ENCODE measurements around the gene KLHL29.

KLHL29 gene

GRCh38 chr2:23493846-23494245 lies 108.9 kb downstream of the KLHL29 start:
- no peak for DNase-seq (ENCODE audit: low read depth in 2 of 2)

GRCh38 chr2:23494286-23494685 lies 109.3 kb downstream of the KLHL29 start:
- no peak for DNase-seq (ENCODE audit: low read depth in 2 of 2)

GRCh38 chr2:23495661-23496114 lies 110.7 kb downstream of the KLHL29 start:
- no peak for DNase-seq (ENCODE audit: low read depth in 2 of 2)

DNA sequence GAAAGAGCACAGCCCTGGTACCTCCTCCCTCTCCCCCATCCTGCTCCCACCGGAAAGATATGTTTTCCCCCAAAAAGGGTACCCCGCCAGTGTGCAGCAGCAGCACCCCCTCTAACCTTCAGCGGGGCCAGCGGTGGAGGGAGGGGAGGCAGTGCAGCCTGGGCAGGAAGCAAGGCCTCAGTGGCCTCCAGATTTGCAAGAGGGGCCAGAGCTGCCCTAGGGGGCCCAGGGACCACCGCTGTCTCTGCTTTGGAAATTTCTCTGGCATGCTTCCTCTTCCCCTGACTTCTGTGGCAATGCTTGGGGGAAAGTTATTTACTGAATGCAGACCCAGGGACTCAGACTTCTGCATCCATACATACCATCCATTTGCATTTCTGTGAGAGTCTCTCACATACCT lies 111.5 kb downstream of the KLHL29 start:
- DNase-seq (ENCODE audit: low read depth in 2 of 2), result no peak

DNA sequence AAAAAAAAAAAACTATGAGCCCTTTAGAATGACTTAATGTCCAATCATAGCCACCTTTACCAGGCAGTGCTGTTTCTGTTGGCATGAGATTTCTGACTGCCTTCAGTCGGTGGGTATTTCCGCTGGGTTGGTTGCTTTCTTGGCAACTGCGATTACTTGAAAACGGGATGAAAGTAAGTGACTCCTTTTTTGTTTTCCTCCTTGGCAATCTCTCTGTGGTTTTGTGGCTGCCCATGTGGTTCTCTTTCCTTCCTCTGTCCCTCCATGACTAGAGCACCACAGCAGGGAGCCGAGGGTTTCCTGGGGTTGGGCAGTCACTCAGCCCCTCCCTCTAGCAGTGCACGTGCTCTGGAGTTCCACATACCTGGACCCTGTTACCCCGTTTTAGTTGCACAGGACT lies 112.1 kb downstream of the KLHL29 start:
- DNase-seq (ENCODE audit: low read depth in 2 of 2), result peak; percentile 11 to 34

DNA sequence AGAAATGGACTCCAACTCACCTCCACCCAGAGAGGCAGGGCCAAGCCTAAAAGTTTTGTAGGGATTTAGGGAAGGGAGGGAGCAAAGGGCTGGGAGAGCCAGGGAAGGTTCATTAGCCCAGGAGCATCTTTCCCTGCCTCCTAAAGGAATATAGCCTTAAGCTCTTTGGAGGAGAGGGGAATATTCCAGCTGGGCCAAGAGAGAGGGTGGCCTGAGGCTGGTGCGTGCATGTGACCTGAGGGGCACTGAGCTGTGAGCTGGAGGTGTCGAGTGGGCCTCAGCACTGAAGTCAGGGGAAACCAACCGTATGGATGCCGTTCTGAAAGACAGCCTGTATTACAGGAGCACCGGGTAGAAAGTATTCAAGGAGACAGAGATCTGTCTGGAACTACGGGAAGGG lies 112.6 kb downstream of the KLHL29 start:
- DNase-seq (ENCODE audit: low read depth in 2 of 2), result no peak

GRCh38 chr2:23498943-23499342 lies 114.0 kb downstream of the KLHL29 start:
- DNase-seq (ENCODE audit: low read depth in 2 of 2), result no peak

DNA sequence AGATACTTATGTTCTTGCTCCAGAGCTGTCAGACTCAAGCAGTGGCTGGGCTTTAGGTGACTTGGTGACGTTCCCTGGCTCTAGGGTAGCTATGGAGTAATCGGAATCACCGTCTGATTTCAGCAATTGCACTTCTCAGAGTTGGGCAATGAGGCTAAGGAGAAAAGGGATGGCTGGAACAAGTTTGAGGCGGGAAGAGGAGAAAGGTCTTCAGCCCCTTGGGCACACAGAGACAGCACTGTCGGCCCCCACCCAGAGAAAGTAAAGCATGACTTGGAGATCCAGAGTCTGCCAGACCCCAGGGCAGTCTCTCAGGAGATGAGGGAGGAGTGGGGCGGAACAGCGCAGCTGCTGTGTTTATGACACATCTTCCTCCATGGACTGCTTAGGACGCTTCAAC lies 114.5 kb downstream of the KLHL29 start:
- DNase-seq (ENCODE audit: low read depth in 2 of 2), result no peak

DNA sequence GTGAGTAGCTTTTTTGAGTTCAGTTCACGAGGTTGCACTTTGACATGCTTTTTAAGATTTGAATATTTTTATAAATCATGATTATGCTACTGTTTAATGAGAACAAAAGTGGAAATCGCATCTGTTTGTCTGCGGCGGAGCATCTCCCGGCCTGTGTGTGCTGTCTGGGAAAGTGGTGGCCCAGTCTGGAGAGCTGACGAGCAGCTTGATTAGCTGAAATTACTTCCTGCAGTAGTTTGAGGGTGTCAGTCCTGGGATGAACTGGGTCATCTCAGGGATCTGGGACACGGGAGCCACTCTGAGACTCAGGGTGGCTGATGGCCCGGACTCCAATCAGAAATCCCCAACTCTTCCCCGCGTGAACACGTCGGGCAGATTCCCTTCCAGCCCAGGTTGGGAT lies 115.9 kb downstream of the KLHL29 start:
- DNase-seq (ENCODE audit: low read depth in 2 of 2), result no peak

- DNase-seq (ENCODE audit: low read depth in 2 of 2), result no peak
Observed at GRCh38 chr2:23502096-23502495, 117.1 kb downstream of the KLHL29 start.

DNA sequence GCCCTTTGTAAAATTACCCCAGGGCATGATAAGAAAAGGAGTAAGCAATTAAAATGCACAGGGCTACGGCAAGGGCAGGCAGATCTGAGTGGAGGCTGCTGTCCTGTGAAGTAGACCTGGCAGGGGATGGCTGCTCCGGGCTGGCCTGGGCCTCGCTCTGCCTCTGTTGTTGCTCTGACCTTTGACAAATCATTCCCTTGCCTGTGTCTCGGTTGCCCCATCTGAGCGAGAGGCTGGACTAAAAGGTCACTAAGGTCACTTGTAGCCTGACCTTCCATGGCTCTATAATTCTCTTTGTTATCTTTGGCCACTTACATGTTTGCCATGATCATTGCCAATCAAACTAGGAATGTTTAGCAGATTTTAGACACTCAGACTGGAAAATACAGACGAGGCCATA lies 118.1 kb downstream of the KLHL29 start:
- DNase-seq (ENCODE audit: low read depth in 2 of 2), result no peak

DNA sequence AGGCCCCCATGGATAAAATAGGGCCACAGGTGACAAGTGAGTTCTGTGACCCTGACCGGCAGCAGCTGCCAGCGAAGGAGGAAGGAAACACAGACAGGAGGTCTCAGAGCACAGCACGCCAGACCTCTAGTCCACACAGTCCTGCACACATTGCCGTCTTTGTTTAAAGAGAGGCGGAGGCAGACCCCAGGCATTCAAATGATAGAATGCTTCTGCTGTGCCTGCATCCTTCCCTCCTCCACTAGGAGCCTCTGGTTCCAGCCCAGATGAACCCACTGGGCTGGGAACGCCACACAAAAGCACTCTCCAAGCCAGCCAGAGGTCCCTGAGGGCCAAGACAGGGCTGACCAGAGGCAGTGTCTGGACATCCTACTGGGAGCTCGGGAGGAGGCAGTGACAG lies 118.7 kb downstream of the KLHL29 start:
- no peak for DNase-seq (ENCODE audit: low read depth in 2 of 2)

- DNase-seq (ENCODE audit: low read depth in 2 of 2), result no peak
Observed at GRCh38 chr2:23504591-23504990, 119.6 kb downstream of the KLHL29 start.

DNA sequence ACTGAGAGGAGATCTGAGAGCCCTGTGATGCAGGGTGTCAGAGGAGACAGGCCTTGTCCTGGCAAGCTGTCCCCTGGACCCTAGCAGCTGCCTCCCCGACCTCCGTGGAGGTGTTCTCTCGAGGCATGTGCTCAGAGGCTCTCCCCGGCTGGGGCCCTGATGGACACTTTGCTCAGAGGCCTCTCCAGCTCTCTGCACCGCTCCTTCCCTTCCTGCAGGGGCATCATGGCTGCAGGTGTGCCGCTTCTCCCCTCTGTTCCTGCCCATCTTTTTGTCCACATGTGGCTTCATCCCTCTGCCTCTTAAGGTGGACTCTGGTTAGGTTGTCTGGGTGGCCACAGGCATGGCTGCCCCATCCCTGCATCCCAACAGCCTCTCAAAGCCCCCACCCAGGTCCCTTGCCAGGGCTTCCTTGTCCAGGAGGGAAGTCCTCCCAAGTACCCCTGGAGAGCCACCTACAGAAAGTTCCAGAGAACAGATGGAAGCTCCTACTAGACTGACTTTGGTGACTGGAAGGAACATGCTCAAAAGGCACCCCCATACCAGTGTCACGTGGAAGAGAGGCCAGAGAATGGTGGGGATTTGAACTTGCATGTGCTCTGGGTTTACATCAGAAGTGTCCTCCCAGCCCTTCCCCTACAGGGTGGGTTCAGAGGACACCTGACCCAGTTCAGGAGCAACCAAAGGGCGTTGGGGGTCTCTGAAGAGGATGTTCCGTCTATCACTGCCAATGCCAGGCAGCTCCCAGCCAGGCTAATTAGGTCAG lies 120.4 kb downstream of the KLHL29 start:
- DNase-seq (ENCODE audit: low read depth in 2 of 2), result no peak

DNA sequence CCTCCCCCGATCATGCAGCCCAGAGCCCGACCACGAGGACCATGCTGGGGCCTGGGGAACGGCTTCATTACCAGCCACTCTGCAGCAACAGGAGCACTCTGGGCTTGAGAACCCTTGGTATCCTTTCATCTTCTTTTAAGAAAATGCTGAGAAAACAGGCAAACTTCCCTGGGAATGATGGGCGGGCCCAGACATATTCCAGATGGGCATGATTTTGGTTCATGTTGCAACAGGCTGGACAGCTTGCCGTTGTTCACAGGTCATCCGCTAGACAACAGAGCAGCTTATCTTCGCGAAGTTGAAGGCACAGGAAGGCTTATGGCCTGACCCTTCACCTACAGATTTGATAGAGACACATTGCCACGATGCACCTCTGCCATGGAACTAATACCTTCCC lies 121.0 kb downstream of the KLHL29 start:
- no peak for DNase-seq (ENCODE audit: low read depth in 2 of 2)

DNA sequence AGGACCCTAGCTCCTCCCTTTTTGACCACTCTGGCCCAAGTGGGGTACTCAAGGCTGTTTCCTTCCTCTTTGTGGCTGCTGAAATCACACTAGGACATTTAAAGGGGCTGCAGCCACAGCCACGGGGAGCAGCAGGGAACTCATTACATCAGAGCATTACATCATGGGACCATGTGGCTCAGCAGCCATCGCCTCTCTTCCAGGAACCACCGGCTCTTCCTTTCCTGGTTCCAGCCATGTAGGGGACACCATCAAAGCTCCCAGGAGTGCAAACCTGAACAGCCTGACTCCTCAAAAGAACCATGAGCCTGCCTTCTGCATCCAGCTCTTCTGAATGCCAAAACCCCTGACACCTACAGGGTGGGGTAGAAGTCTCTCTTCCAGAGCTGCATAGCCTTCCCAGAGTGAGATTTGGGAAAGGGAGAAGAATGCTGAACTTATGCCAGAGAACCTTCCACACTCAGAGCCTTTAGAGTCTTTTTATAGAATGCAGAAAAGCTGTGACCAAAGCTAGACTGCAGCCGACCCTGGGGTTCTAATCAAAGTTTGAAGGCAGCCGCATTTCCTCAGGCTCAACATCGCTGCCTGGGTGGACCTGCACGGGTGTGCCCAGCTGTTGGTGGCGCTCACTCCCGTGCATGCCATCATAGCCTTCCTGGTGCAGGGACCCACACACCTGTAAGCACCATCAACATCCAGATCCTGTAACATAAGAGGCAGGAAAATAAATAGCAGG lies 121.7 kb downstream of the KLHL29 start:
- no peak for DNase-seq (ENCODE audit: low read depth in 2 of 2)

DNA sequence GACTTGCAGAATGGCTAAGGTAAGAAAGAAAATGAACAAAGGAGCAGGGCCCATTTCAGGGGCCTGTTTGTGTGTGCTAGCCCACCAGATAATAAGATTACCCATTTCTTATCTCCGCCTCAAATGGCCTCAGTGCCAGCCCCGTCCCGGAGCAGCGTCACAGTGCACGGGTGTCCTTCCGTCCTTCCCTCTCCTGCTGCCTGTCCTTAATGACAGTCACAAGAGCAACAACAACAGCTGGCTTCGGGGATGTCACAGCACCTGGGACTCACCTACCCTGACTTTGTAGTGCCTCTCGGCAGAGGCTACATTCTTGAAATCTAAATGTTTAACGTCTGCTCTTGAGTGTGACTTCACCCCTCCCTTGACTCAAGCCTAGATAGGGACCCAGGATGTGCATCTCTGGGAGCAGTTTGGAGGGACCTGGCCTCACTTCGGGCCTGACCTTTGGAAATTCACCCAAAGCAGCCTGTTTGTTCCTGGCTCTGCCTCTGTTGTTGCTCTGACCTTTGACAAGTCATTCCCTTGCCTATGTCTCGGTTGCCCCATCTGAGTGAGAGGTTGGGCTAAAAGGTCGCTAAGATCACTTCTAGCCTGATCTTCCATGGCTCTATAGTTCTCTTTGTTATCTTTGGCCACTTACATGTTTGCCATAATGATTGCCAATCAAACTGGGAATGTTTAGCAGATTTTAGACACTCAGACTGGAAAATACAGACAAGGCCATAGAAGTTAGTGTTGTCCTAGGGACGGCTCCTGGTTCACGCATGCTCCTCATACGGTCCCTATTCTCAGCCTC lies 122.5 kb downstream of the KLHL29 start:
- DNase-seq (ENCODE audit: low read depth in 2 of 2), result no peak

GRCh38 chr2:23508066-23508390 lies 123.0 kb downstream of the KLHL29 start:
- DNase-seq (ENCODE audit: low read depth in 2 of 2), result no peak

DNA sequence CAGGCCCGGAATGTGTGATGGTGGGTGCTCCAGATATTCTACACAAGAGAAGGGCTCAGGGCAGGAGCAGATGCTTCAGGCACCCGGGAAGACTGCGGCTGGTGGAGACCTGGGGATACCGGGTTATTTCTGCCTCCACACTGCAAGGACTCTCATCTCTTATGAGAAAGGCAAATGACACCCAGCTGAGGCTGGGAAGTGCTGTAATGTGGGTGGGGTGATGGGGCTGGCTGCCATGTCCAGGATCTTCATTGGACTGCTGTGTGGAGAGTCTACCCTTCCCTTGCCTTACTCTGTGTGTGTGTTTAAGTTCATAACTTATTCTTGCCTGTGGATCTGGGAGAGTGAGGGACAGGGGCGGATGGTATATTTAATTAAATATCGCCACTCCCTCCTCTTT lies 124.1 kb downstream of the KLHL29 start:
- no peak for DNase-seq (ENCODE audit: low read depth in 2 of 2)

DNA sequence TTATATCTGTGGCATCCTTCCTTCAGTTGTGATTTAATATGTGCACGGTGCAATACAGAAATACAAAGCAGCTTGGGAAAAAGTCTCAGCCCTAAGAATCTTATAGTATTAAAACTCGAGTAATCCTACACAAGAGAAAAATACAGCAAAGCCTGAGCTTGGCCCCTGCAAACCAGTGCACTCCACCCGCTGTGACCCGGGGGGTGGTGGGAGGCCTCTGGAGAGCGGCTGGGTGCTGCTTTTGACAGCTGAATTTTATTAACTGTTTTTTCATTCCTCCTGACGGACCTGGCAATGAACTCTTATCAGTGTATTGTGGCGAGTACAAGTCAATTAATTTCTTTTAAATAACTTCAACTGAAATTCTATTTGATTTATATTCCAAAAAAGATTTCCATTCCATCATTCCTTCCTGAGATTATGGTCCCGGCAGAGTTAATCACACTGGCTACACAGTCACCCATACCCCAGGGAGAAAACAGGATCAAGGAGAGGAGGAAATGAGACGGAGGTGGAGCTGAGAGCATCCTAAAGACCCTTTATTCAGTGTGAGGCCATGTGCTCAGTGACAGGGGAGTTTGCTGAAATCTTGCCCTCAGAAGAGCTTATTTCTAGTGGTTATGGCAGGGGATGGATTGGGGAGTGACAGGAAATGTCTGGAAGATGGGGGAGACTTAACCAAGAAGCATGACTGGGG lies 124.8 kb downstream of the KLHL29 start:
- DNase-seq (ENCODE audit: low read depth in 2 of 2), result no peak

DNA sequence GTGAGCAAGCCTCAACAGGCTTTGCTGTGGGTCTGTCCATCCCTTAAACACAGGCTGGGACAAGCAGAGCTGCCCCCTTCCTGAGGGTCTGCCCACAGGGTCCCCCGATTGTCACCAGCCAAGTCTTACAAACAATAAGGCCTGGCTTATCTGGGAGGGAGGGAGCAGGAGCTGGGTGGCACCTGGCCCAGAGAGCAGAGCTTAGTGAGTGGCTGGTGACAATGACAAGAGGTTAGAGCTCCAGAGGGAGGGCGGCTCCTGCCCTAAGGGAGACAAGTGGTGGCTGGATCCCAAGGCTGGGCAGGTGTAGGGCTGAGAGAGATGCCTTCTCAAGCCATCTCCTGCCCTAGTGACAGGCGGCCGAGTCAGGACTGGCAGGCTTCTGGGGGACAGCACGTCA lies 125.5 kb downstream of the KLHL29 start:
- DNase-seq (ENCODE audit: low read depth in 2 of 2), result no peak

GRCh38 chr2:23512778-23513177 lies 127.8 kb downstream of the KLHL29 start:
- DNase-seq (ENCODE audit: low read depth in 2 of 2), result no peak
